ENCODE data around the gene SPEF1. TPM values are rescaled to one million over a fixed set of nuclear protein-coding genes. Genes with fewer than 3 reads are reported as not detected.

Gene SPEF1
- total and polyA plus RNA-seq, 10 of the 15 experiments (the other 5 are each of a cell fraction or from before 2014, with no cell fraction given) = 0.12 TPM; not detected in 9

GRCh38 chr20:3778976-3779375 is 2.3 kb downstream of the SPEF1 start (continued):
- TF ChIP-seq RUNX3 (IDR thresholded peaks at IDR 0.05; ENCODE audit: low read length) (no peak), CREM (IDR thresholded peaks at IDR 0.05; ENCODE audit: low read depth) (no peak), ZNF24 (IDR thresholded peaks at IDR 0.05) (no peak), CHD4 (IDR thresholded peaks at IDR 0.05) (no peak)

DNA sequence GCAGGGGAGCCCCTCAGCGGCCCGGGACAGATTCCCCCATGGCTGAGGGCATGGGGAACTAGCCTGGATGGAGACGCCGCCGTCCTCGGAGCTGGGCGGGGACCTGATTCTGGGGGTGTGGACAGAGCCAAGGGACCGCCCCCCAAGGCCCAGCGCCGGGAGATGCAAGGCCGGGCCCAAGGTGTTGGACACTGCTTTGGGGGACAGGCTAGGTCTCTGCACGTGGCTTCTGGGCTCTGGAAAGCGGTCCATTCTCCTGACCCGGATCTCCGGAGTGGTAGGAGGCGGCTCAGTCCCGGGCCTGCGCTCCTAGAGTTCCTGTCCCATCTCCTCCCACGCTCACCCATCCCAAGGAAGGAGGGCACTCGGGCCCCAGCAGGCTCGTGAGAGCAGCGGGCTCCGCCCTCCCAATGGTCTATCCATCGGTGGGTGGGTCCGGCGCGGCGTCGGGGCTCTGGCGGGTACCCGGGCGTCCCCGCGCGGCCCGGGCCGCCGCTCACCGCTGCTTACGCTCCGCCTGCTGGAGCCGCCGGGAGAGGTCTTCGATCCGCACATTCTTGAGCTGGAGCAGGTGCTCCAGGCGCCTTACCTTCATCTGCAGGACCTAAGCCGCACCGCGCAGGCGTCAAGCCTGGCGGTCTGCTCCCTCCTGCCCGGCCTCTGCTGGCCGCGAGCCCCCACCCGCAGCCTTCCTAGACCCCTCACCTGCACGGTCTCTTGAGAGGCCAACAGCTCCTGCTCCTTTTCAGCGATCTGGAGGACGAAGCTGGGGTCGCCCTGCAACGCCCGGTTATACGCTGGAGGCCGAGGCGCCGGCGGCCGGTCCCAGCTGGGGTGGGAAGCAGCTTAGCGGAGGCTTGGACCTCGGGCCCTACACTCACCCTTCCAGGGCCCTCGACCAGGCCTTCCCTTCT is 3.3 kb downstream of the SPEF1 start:
- Histone ChIP-seq H3K4me3 (peak overlapping the region; percentile 55), H4K20me1 (ENCODE audit: control insufficient read depth, insufficient read depth) (no peaks in the 10 kb centered on the region), H3K9me3 (replicated peaks; ENCODE audit: control insufficient read depth, insufficient read depth, low read length) (no peaks in the 10 kb centered on the region; the same call in 2 of the 3 replicates), H2AFZ (ENCODE audit: control insufficient read depth, low read depth, low read length) (peak overlapping the region; percentile 83), H3K27ac (ENCODE audit: control insufficient read depth, insufficient read depth) (no peak overlapping the region), H3K4me1 (ENCODE audit: control insufficient read depth, insufficient read depth, low read length) (peaks cover 12% of the 10 kb centered on the region), H3K4me2 (ENCODE audit: control insufficient read depth, insufficient read depth) (peak overlapping the region; percentile 99), H3K79me2 (ENCODE audit: control insufficient read depth, insufficient read depth, low read length) (no peaks in the 10 kb centered on the region), H3K36me3 (ENCODE audit: control insufficient read depth in 2 of 2, insufficient read depth in 2 of 2, low read length in 1 of 2) (no peaks in the 10 kb centered on the region), H3K9ac (ENCODE audit: control insufficient read depth, insufficient read depth, low read length) (peak overlapping the region; percentile 8; the same call in 1 of the 2 replicates), H3K27me3 (replicated peaks in 1 of 2; ENCODE audit: control insufficient read depth in 2 of 2, insufficient read depth in 2 of 2, low read length in 1 of 2) (peaks cover 12 to 16% of the 10 kb centered on the region in 2 experiments)
- no TSS peak for BruUV-seq (replicated peaks)
- RAD21 ChIA-PET (ENCODE audit: unreplicated experiment) = interaction anchor here (0.6 to 0.9 kb wide), 2 partner anchors 11 to 43 kb away, joined by 3 read pairs; partner anchors contain the start of genes ADISSP and AP5S1
- POLR2A ChIA-PET = interaction anchor here (1.0 to 1.2 kb wide), 2 partner anchors 9 to 21 kb away, joined by 3 to 4 read pairs; no protein-coding TSS in a partner anchor
- peak; percentile 58 for ATAC-seq
- in situ Hi-C loops (cut with MboI) (no loop called here), intact Hi-C loops (cut with micrococcal nuclease; ENCODE audit: unreplicated experiment) (no loop called here)
- no peak for DNase-seq (ENCODE audit: low read depth, low spot score)
- no peak for FAIRE-seq
- CTCF ChIA-PET = interaction anchor here (0.6 to 4.2 kb wide), 6 partner anchors 10 to 101 kb away, joined by 3 to 26 read pairs (median 3); partner anchors contain the start of gene ADISSP
- 11% methylated on average over 54 of the region's 70 CpGs for WGBS (ENCODE audit: insufficient coverage, insufficient replicate concordance, low lambda C conversion rate, missing lambda C conversion rate)
- no peak for TF ChIP-seq ATF7 (IDR thresholded peaks at IDR 0.05; ENCODE audit: low read depth)
- TF ChIP-seq TARDBP (IDR thresholded peaks at IDR 0.05; ENCODE audit: borderline replicate concordance) = no peak
- no peak for TF ChIP-seq CUX1 (IDR thresholded peaks at IDR 0.05; ENCODE audit: insufficient replicate concordance, low read depth, low read length)
- TF ChIP-seq, protein P1, sequence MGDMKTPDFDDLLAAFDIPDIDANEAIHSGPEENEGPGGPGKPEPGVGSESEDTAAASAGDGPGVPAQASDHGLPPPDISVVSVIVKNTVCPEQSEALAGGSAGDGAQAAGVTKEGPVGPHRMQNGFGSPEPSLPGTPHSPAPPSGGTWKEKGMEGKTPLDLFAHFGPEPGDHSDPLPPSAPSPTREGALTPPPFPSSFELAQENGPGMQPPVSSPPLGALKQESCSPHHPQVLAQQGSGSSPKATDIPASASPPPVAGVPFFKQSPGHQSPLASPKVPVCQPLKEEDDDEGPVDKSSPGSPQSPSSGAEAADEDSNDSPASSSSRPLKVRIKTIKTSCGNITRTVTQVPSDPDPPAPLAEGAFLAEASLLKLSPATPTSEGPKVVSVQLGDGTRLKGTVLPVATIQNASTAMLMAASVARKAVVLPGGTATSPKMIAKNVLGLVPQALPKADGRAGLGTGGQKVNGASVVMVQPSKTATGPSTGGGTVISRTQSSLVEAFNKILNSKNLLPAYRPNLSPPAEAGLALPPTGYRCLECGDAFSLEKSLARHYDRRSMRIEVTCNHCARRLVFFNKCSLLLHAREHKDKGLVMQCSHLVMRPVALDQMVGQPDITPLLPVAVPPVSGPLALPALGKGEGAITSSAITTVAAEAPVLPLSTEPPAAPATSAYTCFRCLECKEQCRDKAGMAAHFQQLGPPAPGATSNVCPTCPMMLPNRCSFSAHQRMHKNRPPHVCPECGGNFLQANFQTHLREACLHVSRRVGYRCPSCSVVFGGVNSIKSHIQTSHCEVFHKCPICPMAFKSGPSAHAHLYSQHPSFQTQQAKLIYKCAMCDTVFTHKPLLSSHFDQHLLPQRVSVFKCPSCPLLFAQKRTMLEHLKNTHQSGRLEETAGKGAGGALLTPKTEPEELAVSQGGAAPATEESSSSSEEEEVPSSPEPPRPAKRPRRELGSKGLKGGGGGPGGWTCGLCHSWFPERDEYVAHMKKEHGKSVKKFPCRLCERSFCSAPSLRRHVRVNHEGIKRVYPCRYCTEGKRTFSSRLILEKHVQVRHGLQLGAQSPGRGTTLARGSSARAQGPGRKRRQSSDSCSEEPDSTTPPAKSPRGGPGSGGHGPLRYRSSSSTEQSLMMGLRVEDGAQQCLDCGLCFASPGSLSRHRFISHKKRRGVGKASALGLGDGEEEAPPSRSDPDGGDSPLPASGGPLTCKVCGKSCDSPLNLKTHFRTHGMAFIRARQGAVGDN (IDR thresholded peaks at IDR 0.05) = no peak
- TF ChIP-seq, protein P2, sequence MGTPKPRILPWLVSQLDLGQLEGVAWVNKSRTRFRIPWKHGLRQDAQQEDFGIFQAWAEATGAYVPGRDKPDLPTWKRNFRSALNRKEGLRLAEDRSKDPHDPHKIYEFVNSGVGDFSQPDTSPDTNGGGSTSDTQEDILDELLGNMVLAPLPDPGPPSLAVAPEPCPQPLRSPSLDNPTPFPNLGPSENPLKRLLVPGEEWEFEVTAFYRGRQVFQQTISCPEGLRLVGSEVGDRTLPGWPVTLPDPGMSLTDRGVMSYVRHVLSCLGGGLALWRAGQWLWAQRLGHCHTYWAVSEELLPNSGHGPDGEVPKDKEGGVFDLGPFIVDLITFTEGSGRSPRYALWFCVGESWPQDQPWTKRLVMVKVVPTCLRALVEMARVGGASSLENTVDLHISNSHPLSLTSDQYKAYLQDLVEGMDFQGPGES (IDR thresholded peaks at IDR 0.05) = no peak
- SMC1A ChIA-PET (ENCODE audit: uncharacterized antibody, unreplicated experiment) = no interaction called here
